Liver (tissue), 9 donors: ENCODE results near the gene DRGX. TPM values are rescaled to one million over a fixed set of nuclear protein-coding genes. Genes with fewer than 3 reads are reported as not detected.

Source experiments
- DNase-seq: peaks from one replicate; pipeline ENCODE4 v3.0.0-alpha.2; 2017; ENCODE audit warnings: low spot score
- H3K27ac ChIP-seq, 2 donors: one replicate each; pipeline ENCODE4 v1.7.0; 2013; ENCODE audit warnings: inconsistent platforms in 2 of 2, low read length in 2 of 2, control low read depth in 1 of 2, low read depth in 1 of 2, mild to moderate bottlenecking in 1 of 2
- H3K27me3 ChIP-seq, 4 donors: one replicate each; pipeline versions ENCODE4 v1.6.1 to v1.7.0; 2013; ENCODE audit warnings: low read length in 3 of 4, inconsistent platforms in 1 of 4, mild to moderate bottlenecking in 1 of 4, moderate library complexity in 1 of 4; ENCODE audit not compliant: control insufficient read depth in 4 of 4, insufficient read depth in 4 of 4
- H3K36me3 ChIP-seq, 4 donors: one replicate each; pipeline versions ENCODE4 v1.6.1 to v1.7.0; 2013; ENCODE audit warnings: low read length in 3 of 4, mild to moderate bottlenecking in 3 of 4, low read depth in 1 of 4, moderate library complexity in 1 of 4; ENCODE audit not compliant: control insufficient read depth in 4 of 4, insufficient read depth in 3 of 4
- H3K4me1 ChIP-seq, 4 donors: one replicate each; pipeline versions ENCODE4 v1.6.1 to v1.7.0; 2013; ENCODE audit warnings: low read length in 3 of 4, mild to moderate bottlenecking in 3 of 4, moderate library complexity in 1 of 4; ENCODE audit not compliant: control insufficient read depth in 4 of 4, insufficient read depth in 4 of 4
- H3K4me3 ChIP-seq, 3 donors: one replicate each; pipeline versions ENCODE4 v1.6.1 to v1.7.0; 2013; ENCODE audit warnings: low read length in 3 of 3, control low read depth in 1 of 3, low read depth in 1 of 3, mild to moderate bottlenecking in 1 of 3
- H3K9ac ChIP-seq, 2 donors: one replicate each; pipeline ENCODE4 v1.7.0; 2013; ENCODE audit warnings: low read length in 2 of 2, mild to moderate bottlenecking in 2 of 2, moderate library complexity in 2 of 2, control low read depth in 1 of 2, low read depth in 1 of 2
- H3K9me3 ChIP-seq, 4 donors: one replicate each; pipeline versions ENCODE4 v1.6.1 to v1.7.0; 2013; ENCODE audit warnings: low read length in 3 of 4; ENCODE audit not compliant: control insufficient read depth in 4 of 4
- EGR1 ChIP-seq, 2 donors: IDR thresholded peaks; 2 replicates each; pipeline ENCODE4 v1.6.1; 2016 to 2018; ENCODE audit warnings: antibody characterized with exemption in 2 of 2, low read depth in 2 of 2
- FOXA2 ChIP-seq: IDR thresholded peaks from 2 replicates; pipeline ENCODE4 v1.6.1; 2016; ENCODE audit warnings: antibody characterized with exemption
- GABPA ChIP-seq, 2 donors: IDR thresholded peaks in 1 of 2; conservative IDR thresholded peaks in 1 of 2; 2 replicates each; pipeline ENCODE4 v1.6.1; 2016; ENCODE audit warnings: antibody characterized with exemption in 2 of 2, mild to moderate bottlenecking in 1 of 2, moderate library complexity in 1 of 2
- HNF4A ChIP-seq, 2 donors: conservative IDR thresholded peaks; 2 replicates each; pipeline ENCODE4 v1.6.1; 2016; ENCODE audit warnings: antibody characterized with exemption in 2 of 2, mild to moderate bottlenecking in 2 of 2
- HNF4G ChIP-seq: IDR thresholded peaks from 2 replicates; pipeline ENCODE4 v1.6.1; 2016; ENCODE audit warnings: antibody characterized with exemption
- JUND ChIP-seq, 2 donors: IDR thresholded peaks; 2 replicates each; pipeline ENCODE4 v1.6.1; 2016; ENCODE audit warnings: antibody characterized with exemption in 2 of 2
- NR2F2 ChIP-seq: IDR thresholded peaks from 2 replicates; pipeline ENCODE4 v1.6.1; 2016; ENCODE audit warnings: antibody characterized with exemption
- RAD21 ChIP-seq, 2 donors: IDR thresholded peaks; 2 replicates each; pipeline ENCODE4 v1.6.1; 2016; ENCODE audit warnings: antibody characterized with exemption in 2 of 2, mild to moderate bottlenecking in 2 of 2
- RXRA ChIP-seq, 2 donors: IDR thresholded peaks; 2 replicates each; pipeline ENCODE4 v1.6.1; 2017 to 2018; ENCODE audit warnings: antibody characterized with exemption in 2 of 2, mild to moderate bottlenecking in 1 of 2
- SP1 ChIP-seq: IDR thresholded peaks from 2 replicates; pipeline ENCODE4 v1.6.1; 2018; ENCODE audit warnings: antibody characterized with exemption, mild to moderate bottlenecking
- TAF1 ChIP-seq: conservative IDR thresholded peaks from 2 replicates; pipeline ENCODE4 v1.6.1; 2016; ENCODE audit warnings: antibody characterized with exemption, mild to moderate bottlenecking
- YY1 ChIP-seq: IDR thresholded peaks from 2 replicates; pipeline ENCODE4 v1.6.1; 2016; ENCODE audit warnings: antibody characterized with exemption, mild to moderate bottlenecking
- ZBTB33 ChIP-seq: IDR thresholded peaks from 2 replicates; pipeline ENCODE4 v1.6.1; 2016; ENCODE audit warnings: antibody characterized with exemption
- WGBS: extraction: QIAGEN DNeasy Blood & Tissue Kit; methylation state at CpG from one replicate; pipeline ENCODE4 v1.1.7; 2013; 5-methylcytosine and 5-hydroxymethylcytosine counted together
- polyA plus RNA-seq, 2 donors: library from polyadenylated mRNA; stranded (reverse) in 1 of 2; unstranded in 1 of 2; fragments of 200-250 nt in 1 of 2; fragments of >200 nt in 1 of 2; fragmentation: Nextera tagmentation in 1 of 2; extraction: Ambion mirVana in 1 of 2; gene quantifications; one replicate each; pipeline versions ENCODE4 v1.2.1 to v1.2.3, GENCODE V29; 2013 to 2015
- total RNA-seq, 2 donors: library from RNA; depleted of rRNA; stranded (reverse); fragments of >200 nt; gene quantifications; one replicate each; pipeline ENCODE4 v1.2.3, GENCODE V29; 2014
- TF ChIP-seq, protein P1 (sequence below): IDR thresholded peaks from 2 replicates; pipeline ENCODE4 v1.6.1; 2016; ENCODE audit warnings: antibody characterized with exemption
- TF ChIP-seq, protein P2 (sequence below): fragments of 150-350 bp; IDR thresholded peaks from 2 replicates; pipeline ENCODE4 v1.5.1; 2017; ENCODE audit warnings: improper control_type of control experiment, low read depth, low read length; ENCODE audit not compliant: missing input control
- TF ChIP-seq, protein P3 (sequence below): IDR thresholded peaks from 2 replicates; pipeline ENCODE4 v1.6.1; 2016; ENCODE audit warnings: antibody characterized with exemption
- TF ChIP-seq, protein P4 (sequence below): IDR thresholded peaks from 2 replicates; pipeline ENCODE4 v1.6.1; 2016; ENCODE audit warnings: antibody characterized with exemption, mild to moderate bottlenecking
- donor health status: healthy.
- donor health status: healthy.
- donor health status: healthy.
- donor health status: healthy.
- donor health status: healthy.

DRGX gene
- total and polyA plus RNA-seq, 4 donors: not detected

- no peaks in the 10 kb centered on the region for H3K36me3 ChIP-seq
- H3K4me1 ChIP-seq: no peaks in the 10 kb centered on the region
- H3K27me3 ChIP-seq: no peaks in the 10 kb centered on the region
- no peaks in the 10 kb centered on the region for H3K9me3 ChIP-seq
- TF ChIP-seq HNF4G: no peak
- TF ChIP-seq EGR1 (IDR thresholded peaks at IDR 0.05; ENCODE audit: low read depth in 2 of 2): no peak
- no peak for TF ChIP-seq TAF1
- TF ChIP-seq, protein P1, sequence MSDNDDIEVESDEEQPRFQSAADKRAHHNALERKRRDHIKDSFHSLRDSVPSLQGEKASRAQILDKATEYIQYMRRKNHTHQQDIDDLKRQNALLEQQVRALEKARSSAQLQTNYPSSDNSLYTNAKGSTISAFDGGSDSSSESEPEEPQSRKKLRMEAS: no peak
- no peak for TF ChIP-seq ZBTB33
- no peak for TF ChIP-seq JUND (IDR thresholded peaks at IDR 0.05)
- TF ChIP-seq, protein P2, sequence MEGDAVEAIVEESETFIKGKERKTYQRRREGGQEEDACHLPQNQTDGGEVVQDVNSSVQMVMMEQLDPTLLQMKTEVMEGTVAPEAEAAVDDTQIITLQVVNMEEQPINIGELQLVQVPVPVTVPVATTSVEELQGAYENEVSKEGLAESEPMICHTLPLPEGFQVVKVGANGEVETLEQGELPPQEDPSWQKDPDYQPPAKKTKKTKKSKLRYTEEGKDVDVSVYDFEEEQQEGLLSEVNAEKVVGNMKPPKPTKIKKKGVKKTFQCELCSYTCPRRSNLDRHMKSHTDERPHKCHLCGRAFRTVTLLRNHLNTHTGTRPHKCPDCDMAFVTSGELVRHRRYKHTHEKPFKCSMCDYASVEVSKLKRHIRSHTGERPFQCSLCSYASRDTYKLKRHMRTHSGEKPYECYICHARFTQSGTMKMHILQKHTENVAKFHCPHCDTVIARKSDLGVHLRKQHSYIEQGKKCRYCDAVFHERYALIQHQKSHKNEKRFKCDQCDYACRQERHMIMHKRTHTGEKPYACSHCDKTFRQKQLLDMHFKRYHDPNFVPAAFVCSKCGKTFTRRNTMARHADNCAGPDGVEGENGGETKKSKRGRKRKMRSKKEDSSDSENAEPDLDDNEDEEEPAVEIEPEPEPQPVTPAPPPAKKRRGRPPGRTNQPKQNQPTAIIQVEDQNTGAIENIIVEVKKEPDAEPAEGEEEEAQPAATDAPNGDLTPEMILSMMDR: no peak
- TF ChIP-seq, protein P3, sequence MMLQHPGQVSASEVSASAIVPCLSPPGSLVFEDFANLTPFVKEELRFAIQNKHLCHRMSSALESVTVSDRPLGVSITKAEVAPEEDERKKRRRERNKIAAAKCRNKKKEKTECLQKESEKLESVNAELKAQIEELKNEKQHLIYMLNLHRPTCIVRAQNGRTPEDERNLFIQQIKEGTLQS: no peak
- TF ChIP-seq RXRA (IDR thresholded peaks at IDR 0.05): no peak
- no peak for TF ChIP-seq NR2F2
- TF ChIP-seq FOXA2: no peak
- no peak for TF ChIP-seq GABPA (IDR thresholded peaks at IDR 0.05 in 1 of 2, conservative IDR thresholded peaks at IDR 0.05 in 1 of 2)
- no peak for TF ChIP-seq YY1
- TF ChIP-seq SP1: no peak
- TF ChIP-seq, protein P4, sequence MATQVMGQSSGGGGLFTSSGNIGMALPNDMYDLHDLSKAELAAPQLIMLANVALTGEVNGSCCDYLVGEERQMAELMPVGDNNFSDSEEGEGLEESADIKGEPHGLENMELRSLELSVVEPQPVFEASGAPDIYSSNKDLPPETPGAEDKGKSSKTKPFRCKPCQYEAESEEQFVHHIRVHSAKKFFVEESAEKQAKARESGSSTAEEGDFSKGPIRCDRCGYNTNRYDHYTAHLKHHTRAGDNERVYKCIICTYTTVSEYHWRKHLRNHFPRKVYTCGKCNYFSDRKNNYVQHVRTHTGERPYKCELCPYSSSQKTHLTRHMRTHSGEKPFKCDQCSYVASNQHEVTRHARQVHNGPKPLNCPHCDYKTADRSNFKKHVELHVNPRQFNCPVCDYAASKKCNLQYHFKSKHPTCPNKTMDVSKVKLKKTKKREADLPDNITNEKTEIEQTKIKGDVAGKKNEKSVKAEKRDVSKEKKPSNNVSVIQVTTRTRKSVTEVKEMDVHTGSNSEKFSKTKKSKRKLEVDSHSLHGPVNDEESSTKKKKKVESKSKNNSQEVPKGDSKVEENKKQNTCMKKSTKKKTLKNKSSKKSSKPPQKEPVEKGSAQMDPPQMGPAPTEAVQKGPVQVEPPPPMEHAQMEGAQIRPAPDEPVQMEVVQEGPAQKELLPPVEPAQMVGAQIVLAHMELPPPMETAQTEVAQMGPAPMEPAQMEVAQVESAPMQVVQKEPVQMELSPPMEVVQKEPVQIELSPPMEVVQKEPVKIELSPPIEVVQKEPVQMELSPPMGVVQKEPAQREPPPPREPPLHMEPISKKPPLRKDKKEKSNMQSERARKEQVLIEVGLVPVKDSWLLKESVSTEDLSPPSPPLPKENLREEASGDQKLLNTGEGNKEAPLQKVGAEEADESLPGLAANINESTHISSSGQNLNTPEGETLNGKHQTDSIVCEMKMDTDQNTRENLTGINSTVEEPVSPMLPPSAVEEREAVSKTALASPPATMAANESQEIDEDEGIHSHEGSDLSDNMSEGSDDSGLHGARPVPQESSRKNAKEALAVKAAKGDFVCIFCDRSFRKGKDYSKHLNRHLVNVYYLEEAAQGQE: no peak
- no peak for TF ChIP-seq RAD21 (IDR thresholded peaks at IDR 0.05)
- TF ChIP-seq HNF4A (conservative IDR thresholded peaks at IDR 0.05): no peak
- H3K9ac ChIP-seq: no peak overlapping the region
- DNase-seq: no peak
- H3K4me3 ChIP-seq: no peak overlapping the region
- WGBS: 89% methylated on average over 48 of the region's 48 CpGs
- H3K27ac ChIP-seq: no peak overlapping the region
Measured at GRCh38 chr10:49325916-49326783, 69.7 kb downstream of the DRGX start.
